ENCODE measurements around the gene TARBP2.
"Not testable (repeated sequence)": the region's sequence is repeated elsewhere in the genome, so short reads cannot be mapped to it uniquely, and the experiment has no call there.

The TARBP2 gene

DNA sequence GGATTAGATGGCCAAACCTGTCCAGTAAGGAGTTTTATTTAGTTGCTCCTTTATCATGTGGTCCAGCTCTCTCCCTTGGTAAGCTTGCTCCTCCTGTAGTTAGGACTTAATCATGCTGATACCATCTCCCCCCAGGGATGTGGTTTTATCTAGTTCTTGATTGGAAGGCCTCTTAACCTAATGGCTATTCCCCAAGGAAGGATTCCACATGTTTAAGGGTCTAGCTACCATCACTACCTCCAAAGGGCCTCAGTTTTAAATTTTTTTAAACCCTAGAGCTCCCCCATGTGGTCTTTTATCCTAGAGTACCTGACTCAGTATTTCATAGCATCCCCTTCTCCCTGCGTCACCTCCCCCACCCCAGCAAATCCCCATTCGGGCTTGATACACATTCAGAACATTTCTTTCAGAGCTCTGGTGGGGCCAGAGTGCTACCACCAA lies 24.3 kb upstream of the TARBP2 start:
- no peak for DNase-seq

DNA sequence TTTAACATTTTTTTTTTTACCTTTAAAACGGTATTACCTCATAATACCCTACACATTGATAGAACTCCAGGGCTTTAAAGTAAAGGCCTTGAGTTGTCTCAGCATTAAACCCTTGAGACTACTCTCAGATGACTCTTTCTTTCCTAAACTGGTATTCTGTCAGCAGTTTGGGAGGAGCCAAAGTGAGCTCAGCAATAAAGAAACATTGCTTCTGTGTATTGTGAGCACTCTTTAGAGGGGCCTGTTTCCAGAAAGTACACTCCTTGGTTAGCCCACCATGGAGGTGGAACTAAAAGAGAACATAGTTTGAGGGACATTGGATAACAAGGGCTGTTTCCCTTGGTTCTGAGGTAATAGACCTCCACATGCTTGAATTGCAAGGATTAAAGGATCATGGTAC lies 22.2 kb upstream of the TARBP2 start:
- no peak for DNase-seq

DNA sequence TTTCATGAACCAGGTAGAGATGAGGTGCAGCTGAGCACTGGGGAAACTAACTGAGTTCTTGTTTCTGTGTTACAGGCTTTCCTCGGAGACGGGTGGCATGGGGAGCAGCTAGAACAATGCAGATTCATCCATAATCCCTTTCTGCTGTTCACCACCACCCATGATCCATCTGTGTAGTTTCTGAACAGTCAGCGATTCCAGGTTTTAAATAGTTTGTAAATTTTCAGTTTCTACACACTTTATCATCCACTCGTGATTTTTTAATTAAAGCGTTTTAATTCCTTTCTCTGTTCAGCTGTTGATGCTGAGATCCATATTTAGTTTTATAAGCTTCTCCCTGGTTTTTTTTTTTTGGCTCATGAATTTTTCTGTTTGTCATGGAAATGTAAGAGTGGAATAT lies 21.8 kb upstream of the TARBP2 start:
- no peak for DNase-seq

DNA sequence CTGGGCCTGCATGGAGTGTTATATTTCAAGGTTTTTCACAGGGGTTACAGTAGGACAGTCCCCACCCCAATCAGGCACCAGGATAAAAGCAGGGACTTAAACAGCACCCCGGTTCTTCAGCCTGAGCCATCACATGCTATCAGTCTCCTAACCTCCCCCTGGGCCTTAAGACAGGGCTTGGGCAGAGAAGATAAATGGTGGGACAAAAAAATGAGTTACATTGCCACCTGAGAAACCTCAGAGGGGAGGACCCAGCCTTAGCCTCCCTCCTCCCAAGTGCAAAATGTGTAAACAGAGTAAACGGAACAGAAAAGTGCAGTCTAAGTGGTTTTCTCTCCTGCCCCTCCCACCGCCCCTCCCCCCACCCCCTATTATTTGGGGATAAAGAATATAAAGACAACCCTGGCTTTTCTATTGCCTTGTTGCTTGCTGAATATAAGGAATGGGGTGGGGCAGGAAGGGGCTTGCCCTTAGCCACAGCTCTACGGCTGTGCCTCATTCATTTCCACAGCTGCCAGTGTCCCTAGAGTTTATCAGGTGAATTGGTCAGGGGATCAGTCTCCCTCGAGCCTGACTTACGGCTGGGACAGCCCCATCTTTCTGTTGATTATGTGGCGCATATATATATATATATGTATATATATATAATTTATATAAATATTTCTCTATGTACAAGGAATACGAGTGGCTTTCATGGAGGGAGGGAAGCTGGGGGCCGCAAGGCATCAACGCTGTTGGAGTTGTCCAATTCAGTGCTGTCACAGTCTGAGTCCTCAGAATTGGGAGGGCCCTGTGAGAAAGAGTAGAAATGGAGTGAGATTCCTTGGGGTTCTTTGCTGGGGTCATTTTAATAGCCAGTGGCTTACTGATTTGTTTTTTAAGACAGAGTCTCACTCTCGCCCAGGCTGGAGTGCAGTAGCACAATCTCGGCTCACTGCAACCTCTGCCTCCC lies 20.3 kb upstream of the TARBP2 start:
- DNase-seq: no peak

DNA sequence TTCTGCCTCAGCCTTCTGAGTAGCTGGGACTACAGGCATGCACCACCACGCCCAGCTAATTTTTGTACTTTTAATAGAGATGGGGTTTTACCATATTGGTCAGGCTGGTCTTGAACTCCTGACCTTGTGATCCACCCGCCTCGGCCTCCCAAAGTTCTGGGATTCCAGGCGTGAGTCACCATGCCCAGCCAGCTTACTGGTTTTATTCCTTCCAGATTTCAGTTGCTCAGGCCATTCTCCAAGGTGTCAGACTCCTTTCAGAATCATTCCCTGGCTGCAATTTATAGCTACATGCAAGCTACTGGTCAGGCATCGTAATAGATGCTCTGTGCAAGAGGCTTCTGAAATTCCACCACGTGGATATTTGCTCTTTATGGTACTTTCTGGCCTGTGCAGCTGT lies 19.6 kb upstream of the TARBP2 start:
- DNase-seq: not testable (repeated sequence)

DNA sequence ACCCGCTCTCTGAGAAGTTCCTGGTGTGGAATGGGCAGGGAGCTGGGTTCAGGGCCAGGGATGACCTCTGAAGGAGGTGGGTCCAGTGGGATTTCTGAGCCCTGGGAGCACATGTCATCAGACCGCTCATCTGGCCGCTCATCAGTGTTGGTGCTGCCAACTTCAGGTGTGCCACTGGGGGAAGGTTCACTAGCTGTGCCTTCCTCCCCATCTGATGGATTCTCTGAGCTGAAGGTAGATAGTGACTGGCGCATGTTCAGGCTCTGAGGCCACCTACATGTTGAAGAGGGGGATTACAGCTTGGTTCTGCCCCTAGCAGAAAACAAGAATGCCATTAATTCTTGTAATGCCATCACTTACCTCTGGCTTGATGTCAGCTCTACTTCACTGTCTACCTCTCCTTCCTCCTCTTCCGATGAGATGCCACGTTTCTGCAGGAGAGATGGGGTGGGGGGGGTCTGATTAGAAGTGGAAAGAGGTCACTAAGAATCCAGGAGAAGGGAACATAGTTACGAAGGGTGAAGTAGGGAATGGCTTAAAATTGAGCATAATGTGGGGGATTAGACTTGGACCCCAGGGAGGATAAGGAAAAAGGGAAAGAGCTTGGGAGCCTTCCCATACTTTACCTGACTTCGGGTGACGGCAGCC lies 19.0 kb upstream of the TARBP2 start:
- no peak for DNase-seq

DNA sequence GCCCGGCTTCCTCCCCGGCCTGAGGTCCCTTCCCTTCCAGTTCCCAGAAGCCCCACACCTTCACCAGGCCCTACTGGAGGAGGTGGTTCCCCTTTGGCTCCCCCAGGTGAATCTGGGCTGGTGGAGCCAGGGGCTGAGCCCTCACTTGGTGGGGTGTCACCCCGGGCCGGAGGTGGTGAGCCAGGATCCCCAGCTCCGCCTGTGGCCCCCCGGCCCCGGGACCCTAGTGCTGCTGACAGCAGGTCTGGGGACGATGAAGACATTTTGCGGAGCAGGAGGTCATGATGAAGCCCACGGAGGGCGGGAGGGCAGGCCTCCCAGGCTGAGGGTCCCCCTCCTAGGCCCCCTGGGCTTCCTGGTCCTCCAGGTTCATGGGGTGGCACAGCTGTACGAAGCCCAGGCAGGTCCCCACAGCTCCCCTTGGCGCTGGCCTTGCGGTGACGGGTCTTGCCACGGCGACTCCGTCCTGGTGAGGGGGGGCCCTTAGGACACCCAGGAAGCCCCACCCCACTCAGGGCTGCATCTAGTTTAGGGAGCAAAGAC lies 18.4 kb upstream of the TARBP2 start:
- DNase-seq: no peak

DNA sequence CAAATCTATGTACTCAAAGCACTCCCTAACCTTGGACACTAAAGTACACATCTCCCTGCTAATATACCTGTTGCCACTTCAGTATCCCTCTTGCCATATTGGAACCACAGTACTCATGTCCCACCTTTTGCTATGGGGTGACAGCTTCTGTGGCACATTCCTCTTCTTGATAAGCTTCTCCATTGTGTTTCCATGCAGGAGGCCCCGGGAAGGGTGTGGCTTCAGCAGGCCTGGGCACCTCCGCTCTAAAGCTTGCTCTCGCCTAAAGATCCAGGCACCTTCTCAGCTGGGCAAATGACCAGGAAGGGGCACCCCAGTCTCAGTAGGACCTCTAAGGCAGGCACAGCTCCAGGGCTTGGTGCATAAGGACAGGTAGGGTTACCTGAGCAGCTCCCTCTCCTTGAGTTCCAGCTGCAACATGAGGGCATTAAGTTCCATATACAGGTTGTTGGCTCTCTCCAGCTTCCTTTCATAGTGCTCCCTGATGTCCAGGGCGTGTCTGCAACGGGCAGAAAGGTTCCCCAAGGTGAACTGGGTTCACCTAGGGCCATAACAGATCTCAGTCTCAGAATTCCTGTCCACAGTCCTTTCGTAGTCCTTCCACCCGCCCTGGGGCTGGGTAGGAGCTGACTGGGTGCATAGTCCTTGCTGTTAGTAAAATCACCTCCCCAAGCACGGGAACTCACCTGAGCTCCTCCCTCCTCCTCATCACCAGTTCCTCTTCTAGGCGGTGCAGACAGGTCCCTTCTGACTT lies 17.7 kb upstream of the TARBP2 start:
- DNase-seq: no peak

DNA sequence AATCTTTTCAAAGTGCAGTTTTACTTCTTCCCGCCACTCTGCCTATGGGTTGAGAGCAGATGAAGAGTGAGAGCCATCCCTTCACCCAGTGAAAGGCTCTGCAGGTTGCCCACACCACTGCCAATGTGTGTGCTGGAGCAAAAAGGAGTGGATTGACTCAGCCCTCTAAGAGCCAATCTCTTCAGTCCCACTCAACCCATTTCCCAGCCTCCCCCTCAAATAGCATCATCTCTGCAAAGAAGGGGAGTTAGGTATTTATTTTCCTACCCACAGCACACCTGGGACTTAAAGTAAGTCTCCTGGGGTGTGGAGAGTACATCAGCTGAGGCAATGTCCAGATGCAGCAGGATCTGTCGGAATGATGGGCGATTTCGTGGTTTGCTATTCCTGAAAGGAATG lies 17.1 kb upstream of the TARBP2 start:
- no peak for DNase-seq

DNA sequence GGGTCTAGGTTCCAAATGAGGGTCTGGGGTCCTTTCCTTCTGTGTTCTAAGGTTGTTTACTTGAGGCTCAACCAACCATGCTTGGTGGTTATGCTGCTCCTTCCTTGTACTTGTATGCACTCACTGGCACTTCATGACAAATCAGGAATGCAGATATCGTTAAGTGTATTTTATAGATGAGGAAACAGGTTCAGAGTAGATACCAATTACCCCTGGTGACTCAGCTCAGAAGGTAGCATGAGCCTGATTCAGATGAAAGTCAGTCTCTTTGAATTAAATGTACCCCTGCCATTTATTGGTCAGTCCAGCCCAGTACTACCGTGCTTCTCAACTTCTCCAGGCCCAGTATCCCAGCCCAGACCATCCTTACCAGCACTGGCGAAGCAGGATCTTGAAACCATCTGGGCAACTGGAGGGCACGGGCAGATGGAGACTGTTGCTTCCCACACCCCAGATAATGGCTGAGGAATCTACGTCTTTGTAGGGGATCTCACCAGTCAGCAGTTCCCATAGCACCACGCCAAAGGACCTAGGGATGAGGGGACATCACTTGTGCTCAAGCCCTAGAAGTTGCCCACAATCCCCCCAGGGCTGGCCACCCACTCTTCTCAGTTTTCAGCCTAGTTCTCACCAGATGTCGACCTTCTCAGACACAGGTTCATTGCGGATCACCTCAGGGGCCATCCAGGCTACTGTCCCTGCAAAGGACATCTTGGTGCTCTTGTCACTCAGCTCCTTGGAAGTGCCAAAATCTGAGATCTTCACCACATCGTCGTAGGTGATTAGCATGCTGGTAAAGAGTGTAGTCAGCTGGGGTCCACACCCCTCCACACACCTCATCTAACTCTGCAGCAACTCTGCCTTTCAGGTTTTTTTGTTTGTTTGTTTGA lies 16.2 kb upstream of the TARBP2 start:
- no peak for DNase-seq

DNA sequence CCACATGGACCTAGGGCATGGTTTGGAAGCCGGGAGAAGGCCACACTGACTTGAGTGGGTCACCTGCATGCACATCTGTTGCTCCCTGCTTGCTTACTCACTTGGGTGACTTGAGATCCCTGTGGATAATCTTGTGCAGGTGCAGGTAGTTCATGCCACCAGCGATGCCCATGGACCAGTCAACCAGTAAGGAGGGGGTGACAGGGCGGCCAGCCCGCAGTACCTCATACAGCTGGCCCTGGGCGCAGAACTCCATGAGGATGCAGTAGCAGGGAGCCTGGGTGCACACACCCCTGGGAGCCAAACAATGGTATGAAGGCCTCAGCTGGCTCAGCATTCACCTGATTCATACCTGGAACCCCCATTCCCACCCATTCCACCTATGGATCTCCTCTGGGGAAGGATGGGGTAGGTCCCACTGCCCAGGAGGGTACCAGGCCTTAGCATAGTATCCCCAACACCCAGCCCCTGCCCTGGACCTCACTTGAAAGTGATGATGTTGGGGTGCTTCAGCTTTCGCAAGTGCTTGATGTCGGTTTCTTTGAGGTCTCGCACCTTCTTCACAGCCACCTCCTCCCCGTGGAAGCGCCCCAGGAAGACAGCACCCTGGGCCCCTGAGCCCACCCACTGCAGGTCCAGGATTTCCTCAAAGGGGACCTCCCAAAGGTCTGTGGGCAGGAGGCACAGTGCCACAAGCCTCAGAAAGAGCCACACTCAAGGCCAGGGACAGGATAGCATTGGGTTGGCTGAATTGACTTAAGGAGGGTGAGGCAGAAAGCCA lies 14.9 kb upstream of the TARBP2 start:
- DNase-seq: no peak

DNA sequence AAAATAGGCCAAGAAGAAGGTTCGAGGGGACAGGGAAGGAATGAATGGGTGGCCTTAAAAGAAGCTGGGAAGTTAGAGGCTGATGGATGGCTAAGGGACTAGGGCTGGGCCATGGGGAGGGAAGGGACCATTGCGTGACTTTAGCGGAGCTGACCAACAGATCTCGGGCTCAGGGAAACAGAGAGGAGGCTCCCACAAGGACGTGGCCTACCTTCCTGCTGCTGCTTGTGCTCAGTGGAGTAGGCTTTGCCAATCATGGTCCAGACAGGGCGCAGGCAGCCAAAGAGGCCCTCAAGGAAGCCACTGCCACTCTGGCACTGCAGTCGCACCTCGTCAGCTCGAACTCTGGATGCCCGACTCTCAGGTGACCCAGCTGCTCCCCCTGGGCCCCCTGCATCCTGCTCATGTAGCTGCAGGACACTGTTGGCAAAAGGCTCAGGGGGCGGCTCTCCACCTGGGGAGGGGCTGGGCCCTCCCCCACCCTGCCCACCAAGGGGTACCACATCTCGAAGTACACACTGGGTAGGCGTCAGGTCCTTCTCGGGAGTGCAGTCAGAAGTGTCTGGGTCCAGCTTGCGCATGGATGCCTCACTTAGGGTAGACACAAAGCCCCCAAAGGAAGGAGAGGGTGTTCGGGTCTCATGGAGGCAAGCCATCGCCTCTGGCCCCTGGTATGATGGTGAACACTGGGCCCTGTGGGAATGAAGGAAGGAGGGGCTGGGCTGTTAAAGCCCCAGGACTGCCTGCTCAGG lies 14.2 kb upstream of the TARBP2 start:
- no peak for DNase-seq

DNA sequence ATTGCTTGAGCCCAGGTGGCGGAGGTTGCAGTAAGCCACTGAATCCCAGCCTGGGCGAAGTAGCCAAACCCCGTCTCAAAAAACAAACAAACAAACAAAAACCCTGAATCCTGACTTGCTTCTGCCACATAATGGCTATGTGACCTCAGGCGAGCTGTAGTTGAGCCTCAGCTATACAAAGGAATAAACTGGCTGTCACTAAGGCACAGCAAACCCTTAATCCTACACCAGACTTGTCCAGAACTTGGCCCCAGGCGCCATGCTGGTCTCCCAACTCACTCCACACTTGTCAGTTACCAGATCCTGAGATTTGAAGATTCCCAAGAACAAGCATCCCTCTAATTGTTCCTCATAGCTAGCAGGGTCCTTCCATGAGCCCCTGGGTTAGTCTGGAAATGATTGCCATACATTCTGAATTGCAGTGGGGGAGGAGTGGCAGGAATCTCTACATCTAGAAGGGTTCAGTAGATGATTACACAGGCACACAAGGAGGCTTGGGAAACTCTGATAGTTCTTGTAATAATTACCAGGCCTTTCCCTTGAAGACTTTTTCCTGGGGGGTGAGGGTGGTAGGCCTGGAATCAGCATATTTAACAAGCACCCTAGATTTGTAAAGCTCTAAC lies 11.7 kb upstream of the TARBP2 start:
- DNase-seq: no peak

DNA sequence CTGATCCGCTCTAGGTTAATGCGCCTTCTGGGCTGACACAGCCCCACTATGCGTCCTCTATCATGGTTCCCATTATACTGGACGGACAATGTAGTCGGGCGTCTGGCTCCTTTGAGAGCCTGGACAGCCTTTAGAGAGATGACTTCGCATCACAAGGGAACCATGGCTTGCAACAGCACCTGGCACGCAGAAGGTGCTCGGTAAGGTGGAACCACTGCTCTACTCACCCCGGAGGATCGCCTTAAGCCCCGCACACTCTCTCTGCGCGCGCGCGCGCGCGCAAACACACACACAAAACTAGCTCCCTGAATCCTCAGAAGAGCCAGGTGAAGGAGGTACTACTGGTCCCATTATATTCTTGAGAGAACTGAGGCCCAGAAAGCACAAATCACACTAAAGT lies 8.9 kb upstream of the TARBP2 start:
- DNase-seq: no peak

DNA sequence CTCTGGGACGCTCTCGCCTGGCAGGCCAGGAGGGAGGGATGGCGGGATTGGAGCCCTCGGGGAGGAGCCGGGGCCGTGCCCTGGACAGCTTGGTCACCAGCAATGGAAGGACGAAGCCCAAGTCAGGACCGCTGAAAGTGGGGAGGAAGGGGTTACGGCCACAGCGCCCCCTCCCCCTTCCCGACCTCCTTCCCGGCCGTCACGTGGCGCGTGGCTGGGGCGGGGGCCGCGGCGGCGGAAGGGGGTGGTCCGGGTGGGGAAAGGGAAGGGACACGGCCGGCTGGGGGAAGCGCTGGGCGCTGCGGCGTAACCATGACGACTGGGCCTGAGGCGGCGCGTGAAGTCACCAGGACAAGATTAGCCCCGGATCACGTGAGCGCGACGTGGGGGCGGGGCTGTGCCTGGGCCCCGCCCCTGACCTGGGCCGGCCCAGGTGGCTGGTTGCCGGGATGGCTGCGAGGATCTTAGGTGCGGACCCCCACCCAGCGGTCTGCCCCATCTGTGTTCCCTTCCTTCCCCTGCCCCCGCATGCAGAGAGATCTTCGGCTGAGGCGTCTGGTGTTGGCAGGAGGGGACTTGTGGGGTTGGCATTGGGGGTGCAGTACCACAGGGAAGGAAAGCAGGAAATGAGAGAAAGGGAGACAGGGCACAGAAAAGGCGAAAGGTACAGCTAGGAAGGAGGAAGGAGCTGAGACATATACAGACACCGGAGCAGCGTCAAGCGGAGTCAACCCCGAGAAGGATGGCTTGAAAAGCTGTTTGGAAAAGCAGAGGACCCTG lies 8.1 kb upstream of the TARBP2 start:
- peak; percentile 87 for DNase-seq

DNA sequence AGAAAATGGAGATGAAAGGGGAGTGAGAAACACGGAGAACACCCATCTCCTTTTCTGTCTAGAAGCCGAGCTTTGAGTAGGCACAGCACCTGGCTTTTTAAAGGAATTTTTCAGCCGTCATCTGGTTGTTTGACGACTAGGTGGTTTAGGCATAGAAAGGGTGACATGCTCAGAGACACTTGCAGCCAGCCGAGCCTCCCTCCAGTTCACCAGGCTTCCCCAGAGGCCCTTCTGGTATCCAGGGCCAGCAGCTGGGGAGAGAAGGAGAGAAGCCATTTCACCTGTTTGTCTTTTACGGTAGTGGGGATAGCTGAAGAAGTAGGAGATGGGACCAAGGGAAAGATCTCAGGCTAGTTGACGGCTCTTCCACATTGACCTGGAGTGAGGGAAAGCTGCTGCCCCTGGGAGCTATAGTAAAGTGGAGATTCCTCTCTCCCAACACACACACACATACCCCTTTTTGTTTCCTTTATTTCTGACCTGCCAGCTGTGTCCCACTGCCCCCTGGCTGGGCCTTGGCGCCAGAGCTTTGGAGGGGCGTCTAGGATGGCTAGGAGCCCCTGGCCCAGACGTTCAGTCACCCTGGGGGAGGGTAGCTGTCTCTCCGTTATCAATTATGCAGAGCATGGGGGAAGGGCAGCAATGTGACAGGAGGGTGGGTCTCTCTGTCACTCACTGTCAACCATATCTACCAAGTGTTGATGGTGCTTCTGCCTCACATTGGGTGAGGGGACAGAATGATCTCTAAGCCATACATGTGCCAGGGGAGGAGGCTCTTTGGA lies 7.3 kb upstream of the TARBP2 start:
- no peak for DNase-seq

DNA sequence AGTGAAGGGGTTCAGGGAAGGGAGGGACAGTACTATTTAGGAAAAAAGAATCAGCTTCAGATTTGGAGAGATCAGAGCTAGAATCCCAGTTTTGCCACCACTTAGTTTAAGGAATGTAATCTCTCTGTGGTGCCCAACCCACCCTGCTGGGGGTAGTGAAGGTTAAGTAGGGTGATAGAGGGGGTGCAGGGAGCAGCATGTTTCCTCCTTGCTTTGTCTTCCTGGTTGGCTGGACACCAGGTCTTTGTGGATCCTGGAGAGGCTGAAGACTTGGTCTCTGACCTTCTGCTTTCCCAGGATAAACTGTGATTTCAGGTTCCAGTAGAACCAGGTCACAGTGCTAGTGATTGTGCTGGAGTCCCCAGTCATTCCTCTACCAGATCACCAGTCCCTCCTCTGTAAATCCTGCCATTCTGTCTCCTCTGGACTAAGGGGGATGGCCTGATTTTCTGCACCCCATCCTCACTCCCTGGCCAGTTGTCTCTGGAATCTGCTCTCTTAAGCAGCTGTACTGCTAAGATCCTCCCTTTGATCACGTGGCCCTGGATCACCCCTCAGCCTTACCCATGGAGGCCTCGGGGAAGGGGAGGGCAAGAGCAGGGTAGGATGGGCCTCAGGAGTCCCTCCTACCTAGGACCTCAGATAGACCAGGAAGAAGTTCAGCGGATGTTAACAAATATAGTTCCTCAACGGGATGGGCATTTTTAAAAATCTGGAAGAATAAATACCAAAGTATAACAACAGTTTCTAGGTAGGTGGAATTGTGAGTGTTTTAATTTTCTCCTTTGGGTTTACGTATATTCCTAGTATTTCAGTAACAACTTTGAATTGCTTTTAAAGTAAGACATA lies 5.0 kb upstream of the TARBP2 start:
- DNase-seq: no peak

DNA sequence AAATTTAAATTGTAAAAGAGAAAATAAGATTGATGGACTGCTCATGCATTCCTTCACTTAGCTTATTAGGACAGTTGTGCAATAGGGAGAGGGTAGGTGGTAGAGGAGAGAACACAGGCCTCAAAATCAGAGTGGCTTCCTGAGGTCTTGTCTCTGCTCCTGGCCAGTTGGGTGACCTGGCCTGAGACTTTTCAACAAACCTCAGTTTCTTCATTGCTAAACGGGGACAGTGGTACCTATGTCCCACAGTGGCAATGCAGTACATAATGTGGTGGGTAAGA lies 4.4 kb upstream of the TARBP2 start:
- no peak for DNase-seq

Measured in NCI-H2029 (cell line).